GM18517 (cell line): Measurements from ENCODE around the gene ZNF865.
"Not testable (repeated sequence)": the region's sequence is repeated elsewhere in the genome, so short reads cannot be mapped to it uniquely, and the experiment has no call there.

Experiments used
- ATAC-seq: cut with Tn5 transposase; IDR thresholded peaks from one replicate; pipeline ENCODE4 v1.9.1; 2021; ENCODE audit warnings: mild to moderate bottlenecking, moderate library complexity; ENCODE audit not compliant: unreplicated experiment

Gene ZNF865

GRCh38 chr19:55605637-55606470 lies at the start of gene ZNF865:
Gene ZNF865 (plus strand): TSS chr19:55605647. CDS start chr19:55613619, 7,972 bp downstream.
- no peak for ATAC-seq

- no peak for ATAC-seq
Observed at GRCh38 chr19:55559684-55560083, 45.8 kb upstream of the ZNF865 start.

- ATAC-seq = no peak
Observed at GRCh38 chr19:55563261-55563690, 42.2 kb upstream of the ZNF865 start.

GRCh38 chr19:55566823-55567222 lies 38.6 kb upstream of the ZNF865 start:
- ATAC-seq = no peak

GRCh38 chr19:55567708-55568328 lies 37.6 kb upstream of the ZNF865 start:
- no peak for ATAC-seq

GRCh38 chr19:55569477-55569876 lies 36.0 kb upstream of the ZNF865 start:
- ATAC-seq = not testable (repeated sequence)

GRCh38 chr19:55573929-55574328 lies 31.5 kb upstream of the ZNF865 start:
- not testable (repeated sequence) for ATAC-seq

GRCh38 chr19:55576746-55577145 lies 28.7 kb upstream of the ZNF865 start:
- no peak for ATAC-seq

GRCh38 chr19:55578031-55578760 lies 27.3 kb upstream of the ZNF865 start:
- no peak for ATAC-seq

- ATAC-seq = no peak
Observed at GRCh38 chr19:55578761-55579747, 26.4 kb upstream of the ZNF865 start.

- ATAC-seq = no peak
Observed at GRCh38 chr19:55579766-55580621, 25.5 kb upstream of the ZNF865 start.

- no peak for ATAC-seq
Observed at GRCh38 chr19:55580628-55581144, 24.8 kb upstream of the ZNF865 start, which contains the start of gene ZNF579. Gene ZNF579 (minus strand): TSS chr19:55580848. CDS start chr19:55579639, 1,209 bp downstream.

- no peak for ATAC-seq
Observed at GRCh38 chr19:55581145-55581822, 24.2 kb upstream of the ZNF865 start.

GRCh38 chr19:55581823-55582223 lies 23.6 kb upstream of the ZNF865 start:
- no peak for ATAC-seq

- not testable (repeated sequence) for ATAC-seq
Observed at GRCh38 chr19:55582284-55582683, 23.2 kb upstream of the ZNF865 start.

- not testable (repeated sequence) for ATAC-seq
Observed at GRCh38 chr19:55583897-55584296, 21.6 kb upstream of the ZNF865 start.

GRCh38 chr19:55584871-55585270 lies 20.6 kb upstream of the ZNF865 start:
- ATAC-seq = no peak

- ATAC-seq = no peak
Observed at GRCh38 chr19:55585658-55586339, 19.6 kb upstream of the ZNF865 start.
